Panc1 (cell line): Measurements from ENCODE around the gene PTPRE.

ENCODE experiments used
- CTCF ChIP-seq: fragments of 450-650 bp; IDR thresholded peaks from 2 replicates; pipeline ENCODE4 v1.5.1; 2017; ENCODE audit warnings: mild to moderate bottlenecking
- POLR2AphosphoS5 ChIP-seq: IDR thresholded peaks from 2 replicates; pipeline ENCODE4 v1.6.1; 2012; ENCODE audit warnings: mild to moderate bottlenecking, low read depth, low read length, moderate library complexity
- SIN3A ChIP-seq: IDR thresholded peaks from 2 replicates; pipeline ENCODE4 v1.6.1; 2012; ENCODE audit warnings: low read depth, mild to moderate bottlenecking, low read length, moderate library complexity, borderline replicate concordance; ENCODE audit not compliant: insufficient read depth
- TCF7L2 ChIP-seq: IDR thresholded peaks from 2 replicates; pipeline ENCODE4 v1.6.1; 2011; ENCODE audit warnings: mild to moderate bottlenecking, low read depth, low read length, inconsistent platforms
- TF ChIP-seq, protein P1 (sequence below), 2 experiments: IDR thresholded peaks; 2 replicates each; pipeline ENCODE4 v1.6.1; 2011 to 2012; ENCODE audit warnings: low read depth in 2 of 2, control low read depth in 1 of 2, low read length in 1 of 2, mild to moderate bottlenecking in 1 of 2, moderate library complexity in 1 of 2; ENCODE audit not compliant: insufficient read depth in 1 of 2

- no peak for TF ChIP-seq POLR2AphosphoS5
- TF ChIP-seq CTCF: no peak
- TF ChIP-seq TCF7L2: no peak
- TF ChIP-seq, protein P1, sequence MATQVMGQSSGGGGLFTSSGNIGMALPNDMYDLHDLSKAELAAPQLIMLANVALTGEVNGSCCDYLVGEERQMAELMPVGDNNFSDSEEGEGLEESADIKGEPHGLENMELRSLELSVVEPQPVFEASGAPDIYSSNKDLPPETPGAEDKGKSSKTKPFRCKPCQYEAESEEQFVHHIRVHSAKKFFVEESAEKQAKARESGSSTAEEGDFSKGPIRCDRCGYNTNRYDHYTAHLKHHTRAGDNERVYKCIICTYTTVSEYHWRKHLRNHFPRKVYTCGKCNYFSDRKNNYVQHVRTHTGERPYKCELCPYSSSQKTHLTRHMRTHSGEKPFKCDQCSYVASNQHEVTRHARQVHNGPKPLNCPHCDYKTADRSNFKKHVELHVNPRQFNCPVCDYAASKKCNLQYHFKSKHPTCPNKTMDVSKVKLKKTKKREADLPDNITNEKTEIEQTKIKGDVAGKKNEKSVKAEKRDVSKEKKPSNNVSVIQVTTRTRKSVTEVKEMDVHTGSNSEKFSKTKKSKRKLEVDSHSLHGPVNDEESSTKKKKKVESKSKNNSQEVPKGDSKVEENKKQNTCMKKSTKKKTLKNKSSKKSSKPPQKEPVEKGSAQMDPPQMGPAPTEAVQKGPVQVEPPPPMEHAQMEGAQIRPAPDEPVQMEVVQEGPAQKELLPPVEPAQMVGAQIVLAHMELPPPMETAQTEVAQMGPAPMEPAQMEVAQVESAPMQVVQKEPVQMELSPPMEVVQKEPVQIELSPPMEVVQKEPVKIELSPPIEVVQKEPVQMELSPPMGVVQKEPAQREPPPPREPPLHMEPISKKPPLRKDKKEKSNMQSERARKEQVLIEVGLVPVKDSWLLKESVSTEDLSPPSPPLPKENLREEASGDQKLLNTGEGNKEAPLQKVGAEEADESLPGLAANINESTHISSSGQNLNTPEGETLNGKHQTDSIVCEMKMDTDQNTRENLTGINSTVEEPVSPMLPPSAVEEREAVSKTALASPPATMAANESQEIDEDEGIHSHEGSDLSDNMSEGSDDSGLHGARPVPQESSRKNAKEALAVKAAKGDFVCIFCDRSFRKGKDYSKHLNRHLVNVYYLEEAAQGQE (IDR thresholded peaks at IDR 0.05; ENCODE audit: insufficient read depth in 1 of 2, low read depth in 2 of 2, low read length in 1 of 2): no peak
- no peak for TF ChIP-seq SIN3A
These were observed 144.6 kb downstream of the PTPRE start for GRCh38 chr10:128051548-128051947.
